IPS DF 6.9 (cell line): Measurements from ENCODE around the gene REV3L.

Experiments
- DNase-seq: peaks from one replicate; pipeline ENCODE4 v3.0.0-alpha.2; 2013; ENCODE audit warnings: low read depth, low spot score
- H3K27ac ChIP-seq: one replicate; pipeline ENCODE4 v1.5.1; 2013; ENCODE audit warnings: low read length, control low read depth
- H3K27me3 ChIP-seq: 2 replicates; pipeline ENCODE4 v1.6.1; 2013; ENCODE audit warnings: mild to moderate bottlenecking, low read length; ENCODE audit not compliant: control insufficient read depth, insufficient read depth
- H3K36me3 ChIP-seq: 2 replicates; pipeline ENCODE4 v1.6.1; 2013; ENCODE audit warnings: low read length; ENCODE audit not compliant: control insufficient read depth, insufficient read depth
- H3K4me1 ChIP-seq: 2 replicates; pipeline ENCODE4 v1.6.1; 2013; ENCODE audit warnings: low read length; ENCODE audit not compliant: control insufficient read depth, insufficient read depth
- H3K4me3 ChIP-seq: 2 replicates; pipeline ENCODE4 v1.5.1; 2013; ENCODE audit warnings: mild to moderate bottlenecking, low read length
- H3K9me3 ChIP-seq: 2 replicates; pipeline ENCODE4 v1.6.1; 2013; ENCODE audit warnings: low read length, inconsistent platforms; ENCODE audit not compliant: control insufficient read depth, insufficient read depth
- WGBS: extraction: QIAGEN DNeasy Blood & Tissue Kit; methylation state at CpG from one replicate; pipeline ENCODE4 v1.1.7; 2013; ENCODE audit warnings: mixed read lengths, missing lambda C conversion rate; ENCODE audit not compliant: insufficient read length, insufficient coverage; 5-methylcytosine and 5-hydroxymethylcytosine counted together

REV3L gene

DNA sequence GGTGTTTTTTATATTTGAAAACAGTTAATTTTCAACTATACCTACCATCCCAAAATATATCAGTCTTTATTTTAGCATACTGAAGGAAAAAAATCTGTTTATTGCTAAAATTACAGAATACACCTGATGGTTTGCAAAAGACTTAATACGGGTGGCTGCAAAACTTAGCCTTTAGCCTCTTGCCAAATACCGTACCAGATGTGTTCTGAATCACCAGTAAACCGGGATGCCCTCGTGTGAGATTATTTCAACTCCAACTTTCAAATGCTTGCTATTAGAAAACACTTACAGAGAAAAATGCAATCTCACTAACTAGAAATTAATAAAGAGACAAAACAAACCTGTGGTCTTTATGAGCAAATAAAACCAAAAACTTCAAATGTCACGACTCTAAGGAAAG, 36.0 kb downstream of the REV3L start:
- H3K4me1 ChIP-seq, result no peaks in the 10 kb centered on the region
- no peak overlapping the region for H3K27ac ChIP-seq
- no peaks in the 10 kb centered on the region for H3K9me3 ChIP-seq
- no peaks in the 10 kb centered on the region for H3K36me3 ChIP-seq
- H3K27me3 ChIP-seq, result no peaks in the 10 kb centered on the region
- WGBS, result no CpG with 5 or more reads among the region's 5 CpGs
- no peak overlapping the region for H3K4me3 ChIP-seq
- DNase-seq, result no peak

DNA sequence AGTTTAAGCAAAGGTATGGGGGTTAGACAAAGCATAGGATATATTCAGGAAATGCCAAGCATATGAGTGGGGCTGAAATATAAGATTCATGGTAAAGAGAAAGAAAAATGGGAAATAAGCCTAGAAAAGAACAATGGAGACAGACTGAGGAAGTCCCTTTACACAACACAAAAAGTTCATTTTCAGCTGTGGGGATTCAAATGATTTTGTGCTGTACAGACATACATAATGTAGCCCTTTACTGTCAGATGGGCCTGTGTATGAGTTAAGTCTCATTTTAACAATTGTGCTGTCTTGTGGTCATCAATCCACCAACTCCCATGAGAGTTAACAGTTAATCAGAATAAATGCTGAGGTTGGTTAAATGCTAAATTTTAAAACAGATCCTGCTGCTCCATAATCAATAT, 37.2 kb downstream of the REV3L start:
- Histone ChIP-seq H3K9me3 (no peaks in the 10 kb centered on the region), H3K36me3 (no peaks in the 10 kb centered on the region), H3K4me3 (no peak overlapping the region), H3K27ac (no peak overlapping the region), H3K4me1 (no peaks in the 10 kb centered on the region), H3K27me3 (no peaks in the 10 kb centered on the region)
- no peak for DNase-seq

DNA sequence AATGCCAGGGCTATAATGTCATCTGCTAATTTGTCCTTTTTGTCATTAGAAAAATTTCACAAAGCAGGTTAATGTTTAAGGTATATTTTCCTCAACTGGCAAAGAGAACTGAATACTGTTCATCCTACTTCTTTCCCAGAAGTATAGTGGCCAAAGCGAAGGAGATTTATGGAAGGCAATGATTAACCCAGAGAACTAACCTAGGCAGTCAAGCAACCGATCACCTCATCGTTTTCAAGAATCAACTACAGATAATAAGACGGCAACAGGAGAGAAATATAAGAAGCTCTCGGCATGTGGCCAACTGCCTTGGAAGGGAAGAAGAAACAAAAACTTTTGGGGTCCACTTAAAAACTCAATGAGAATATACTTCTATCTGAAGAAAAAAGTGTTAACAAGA, 38.2 kb downstream of the REV3L start:
- Histone ChIP-seq H3K36me3 (no peaks in the 10 kb centered on the region), H3K27ac (no peak overlapping the region), H3K4me3 (no peak overlapping the region), H3K9me3 (no peaks in the 10 kb centered on the region), H3K4me1 (no peaks in the 10 kb centered on the region), H3K27me3 (no peaks in the 10 kb centered on the region)
- DNase-seq, result no peak
- no CpG with 5 or more reads among the region's 5 CpGs for WGBS

- Histone ChIP-seq H3K27me3 (no peaks in the 10 kb centered on the region), H3K36me3 (no peaks in the 10 kb centered on the region), H3K4me1 (no peaks in the 10 kb centered on the region), H3K9me3 (no peaks in the 10 kb centered on the region), H3K4me3 (no peak overlapping the region), H3K27ac (no peak overlapping the region)
- DNase-seq, result no peak
- no CpG with 5 or more reads among the region's 5 CpGs for WGBS
Measured at GRCh38 chr6:111441678-111442243, 41.3 kb downstream of the REV3L start.

DNA sequence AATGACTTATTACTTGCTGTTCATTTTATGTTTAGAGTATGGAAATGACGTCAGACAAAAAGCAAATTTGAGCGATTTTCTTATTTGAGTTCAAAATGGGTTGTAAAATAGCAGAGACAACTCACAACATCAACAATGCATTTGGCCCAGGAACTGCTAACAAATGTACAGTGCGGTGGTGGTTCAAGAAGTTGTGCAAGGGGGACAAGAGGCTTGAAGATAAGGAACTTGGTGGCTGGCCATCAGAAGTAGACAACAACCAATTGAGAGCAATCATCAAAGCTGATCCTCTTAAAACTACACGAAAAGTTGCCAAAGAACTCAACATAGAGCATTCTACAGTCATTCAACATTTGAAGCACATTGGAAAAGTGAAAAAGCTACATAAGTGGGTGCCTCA, 43.8 kb downstream of the REV3L start:
- H3K36me3 ChIP-seq, result no peaks in the 10 kb centered on the region
- no peaks in the 10 kb centered on the region for H3K27me3 ChIP-seq
- no peak overlapping the region for H3K27ac ChIP-seq
- no peak overlapping the region for H3K4me3 ChIP-seq
- H3K9me3 ChIP-seq, result no peaks in the 10 kb centered on the region
- no peak for DNase-seq
- no CpG with 5 or more reads among the region's 4 CpGs for WGBS
- H3K4me1 ChIP-seq, result no peaks in the 10 kb centered on the region

DNA sequence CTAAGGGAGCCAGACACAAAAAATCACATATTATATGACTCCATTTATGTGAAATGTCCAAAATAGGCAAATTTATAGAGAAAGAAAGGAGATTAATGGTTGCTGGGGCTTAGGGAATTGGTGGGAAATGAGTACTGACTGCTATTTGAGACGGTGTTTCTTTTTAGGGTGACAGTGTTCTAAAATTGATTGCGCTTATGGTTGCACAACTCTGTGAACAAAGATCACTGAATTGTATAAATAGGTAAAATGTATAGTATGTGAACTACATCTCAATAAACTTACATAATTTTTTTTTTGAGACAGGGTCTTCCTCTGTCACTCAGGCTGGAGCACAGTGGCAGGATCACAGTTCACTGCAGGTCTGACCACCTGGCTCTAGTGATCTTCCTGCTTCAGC, 45.4 kb downstream of the REV3L start:
- Histone ChIP-seq H3K4me3 (no peak overlapping the region), H3K27ac (no peak overlapping the region), H3K36me3 (no peaks in the 10 kb centered on the region), H3K27me3 (no peaks in the 10 kb centered on the region), H3K9me3 (no peaks in the 10 kb centered on the region), H3K4me1 (no peaks in the 10 kb centered on the region)
- WGBS, result no CpG with 5 or more reads among the region's 2 CpGs
- no peak for DNase-seq

- H3K27me3 ChIP-seq, result no peaks in the 10 kb centered on the region
- DNase-seq, result no peak
- H3K4me1 ChIP-seq, result no peaks in the 10 kb centered on the region
- H3K9me3 ChIP-seq, result no peaks in the 10 kb centered on the region
- no peak overlapping the region for H3K27ac ChIP-seq
- no peak overlapping the region for H3K4me3 ChIP-seq
- no peaks in the 10 kb centered on the region for H3K36me3 ChIP-seq
- WGBS, result no CpG with 5 or more reads among the region's 1 CpG
Measured at GRCh38 chr6:111432511-111432910, 50.5 kb downstream of the REV3L start.

GRCh38 chr6:111430605-111431376, 52.2 kb downstream of the REV3L start:
- no peak for DNase-seq
- Histone ChIP-seq H3K27me3 (no peaks in the 10 kb centered on the region), H3K27ac (no peak overlapping the region), H3K4me1 (no peaks in the 10 kb centered on the region), H3K36me3 (no peaks in the 10 kb centered on the region), H3K4me3 (no peak overlapping the region), H3K9me3 (no peaks in the 10 kb centered on the region)
- WGBS, result no CpG with 5 or more reads among the region's 11 CpGs

DNA sequence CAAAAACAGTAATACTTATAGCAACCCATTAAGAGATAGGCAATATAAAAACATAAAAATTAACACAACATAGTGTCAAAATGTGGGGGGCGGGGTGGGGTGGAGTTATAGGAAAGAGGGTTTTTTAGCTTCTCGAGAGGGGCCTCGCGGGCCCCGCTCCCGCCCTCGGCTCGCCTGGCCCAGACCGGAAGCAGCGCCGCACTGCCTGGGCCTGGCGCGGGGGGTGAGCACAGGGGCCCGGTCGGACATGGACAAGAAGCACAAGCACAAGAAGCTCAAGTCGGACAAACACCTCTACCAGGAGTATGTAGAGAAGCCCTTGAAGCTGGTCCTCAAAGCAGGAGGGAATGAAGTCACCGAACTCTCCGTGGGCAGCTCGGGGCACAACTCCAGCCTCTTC, 53.4 kb downstream of the REV3L start:
- Histone ChIP-seq H3K4me3 (no peak overlapping the region), H3K9me3 (no peaks in the 10 kb centered on the region), H3K4me1 (no peaks in the 10 kb centered on the region), H3K36me3 (no peaks in the 10 kb centered on the region), H3K27ac (no peak overlapping the region), H3K27me3 (no peaks in the 10 kb centered on the region)
- no peak for DNase-seq
- no CpG with 5 or more reads among the region's 19 CpGs for WGBS

DNA sequence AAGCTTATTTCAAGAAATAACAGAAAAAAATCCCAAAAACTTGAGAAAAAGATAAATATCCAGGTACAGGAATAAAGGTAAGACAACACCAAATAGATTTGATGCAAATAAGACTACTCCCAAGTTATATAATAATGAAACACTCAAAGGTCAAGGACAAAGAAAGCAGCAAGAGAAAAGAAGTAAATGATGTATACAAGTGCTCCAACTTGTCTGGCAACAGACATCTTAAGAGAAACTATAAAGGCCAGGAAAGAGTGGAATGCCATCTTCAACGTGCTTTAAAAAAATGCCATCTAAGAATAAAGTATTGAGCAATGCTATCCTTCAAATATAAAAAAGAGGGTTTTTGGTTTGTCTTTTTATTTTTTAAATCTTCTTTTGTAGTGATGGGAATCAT, 54.2 kb downstream of the REV3L start:
- WGBS, result no CpG with 5 or more reads among the region's 1 CpG
- H3K9me3 ChIP-seq, result no peaks in the 10 kb centered on the region
- DNase-seq, result no peak
- H3K27me3 ChIP-seq, result no peaks in the 10 kb centered on the region
- no peaks in the 10 kb centered on the region for H3K4me1 ChIP-seq
- no peaks in the 10 kb centered on the region for H3K36me3 ChIP-seq
- H3K27ac ChIP-seq, result no peak overlapping the region
- no peak overlapping the region for H3K4me3 ChIP-seq
